DLD1 (cell line): Measurements from ENCODE around the gene EMC1.
"Not testable (repeated sequence)": the region's sequence is repeated elsewhere in the genome, so short reads cannot be mapped to it uniquely, and the experiment has no call there.

Experiments
- in situ Hi-C: cut with HindIII; loops from 2 replicates; pipeline ENCODE4 v1.10.0; 2017; ENCODE audit warnings: low sequenced_read_pairs

EMC1 gene

GRCh38 chr1:19260211-19261138, 9.2 kb upstream of the EMC1 start:
- in situ Hi-C loops: no loop called here

- in situ Hi-C loops: no loop called here
These were observed 7.0 kb upstream of the EMC1 start for GRCh38 chr1:19258353-19258752.

- in situ Hi-C loops: no loop called here
These were observed 6.0 kb upstream of the EMC1 start for GRCh38 chr1:19257178-19257914.

- in situ Hi-C loops: not testable (repeated sequence)
These were observed 5.0 kb upstream of the EMC1 start for GRCh38 chr1:19256301-19256700.

GRCh38 chr1:19255288-19255687, 4.0 kb upstream of the EMC1 start:
- in situ Hi-C loops: no loop called here

- in situ Hi-C loops: no loop called here
These were observed 3.1 kb upstream of the EMC1 start for GRCh38 chr1:19254416-19254815.

- in situ Hi-C loops: no loop called here
These were observed 557 bp downstream of the EMC1 start for GRCh38 chr1:19250629-19251304.

GRCh38 chr1:19240673-19241538, 10.4 kb downstream of the EMC1 start:
- in situ Hi-C loops: no loop called here

GRCh38 chr1:19239876-19240275, 11.4 kb downstream of the EMC1 start:
- in situ Hi-C loops: no loop called here

- in situ Hi-C loops: no loop called here
These were observed 17.1 kb downstream of the EMC1 start for GRCh38 chr1:19234224-19234623.

- in situ Hi-C loops: no loop called here
These were observed 18.8 kb downstream of the EMC1 start for GRCh38 chr1:19232524-19232846.

- in situ Hi-C loops: not testable (repeated sequence)
These were observed 19.4 kb downstream of the EMC1 start for GRCh38 chr1:19231736-19232523.

GRCh38 chr1:19229828-19230325, 21.4 kb downstream of the EMC1 start:
- in situ Hi-C loops: no loop called here

- in situ Hi-C loops: no loop called here
These were observed 22.1 kb downstream of the EMC1 start for GRCh38 chr1:19229229-19229628.

GRCh38 chr1:19222979-19223824, 28.1 kb downstream of the EMC1 start:
- in situ Hi-C loops: no loop called here

- in situ Hi-C loops: no loop called here
These were observed 28.8 kb downstream of the EMC1 start for GRCh38 chr1:19222573-19222972.

GRCh38 chr1:19220991-19221390, 30.3 kb downstream of the EMC1 start:
- in situ Hi-C loops: no loop called here

GRCh38 chr1:19220080-19220846, 31.1 kb downstream of the EMC1 start:
- in situ Hi-C loops: no loop called here
